Upper lobe of left lung (tissue), 6 donors: ENCODE data around the gene DSC2. TPM values are rescaled to one million over a fixed set of nuclear protein-coding genes. Genes with fewer than 3 reads are reported as not detected.
"Not testable (repeated sequence)": the region's sequence is repeated elsewhere in the genome, so short reads cannot be mapped to it uniquely, and the experiment has no call there.

Source experiments
- ATAC-seq, 2 donors: fragments of 200-7000 bp; cut with Tn5 transposase; one replicate each; pipeline ENCODE4 v1.9.1; 2022; ENCODE audit warnings: mild to moderate bottlenecking in 2 of 2, moderate library complexity in 2 of 2; ENCODE audit not compliant: low FRiP score in 2 of 2
- DNase-seq, 2 donors: peaks; one replicate each; pipeline ENCODE4 v3.0.0-alpha.2; 2019 to 2020
- H3K27ac ChIP-seq, 4 donors: fragments of 200-600 bp; sonication (generic); one replicate each; pipeline ENCODE4 v1.5.1; 2016 to 2019
- H3K27me3 ChIP-seq, 4 donors: fragments of 200-600 bp; sonication (generic); one replicate each; pipeline ENCODE4 v1.5.1; 2017 to 2019
- H3K36me3 ChIP-seq, 4 donors: fragments of 200-600 bp; sonication (generic); one replicate each; pipeline ENCODE4 v1.5.1; 2016 to 2019
- H3K4me1 ChIP-seq, 4 donors: fragments of 200-600 bp; sonication (generic); one replicate each; pipeline ENCODE4 v1.5.1; 2018 to 2019
- H3K4me3 ChIP-seq, 4 donors: fragments of 200-600 bp; sonication (generic); one replicate each; pipeline ENCODE4 v1.5.1; 2017 to 2019; ENCODE audit warnings: mild to moderate bottlenecking in 2 of 4, moderate library complexity in 1 of 4
- H3K9me3 ChIP-seq, 4 donors: fragments of 200-600 bp; sonication (generic); one replicate each; pipeline ENCODE4 v1.5.1; 2018 to 2019
- CTCF ChIP-seq, 6 experiments: fragments of 450-650 bp in 4 of 6; fragments of 200-600 bp in 2 of 6; sonication (generic) in 2 of 6; IDR thresholded peaks; one replicate each; pipeline ENCODE4 v1.5.1; 2016 to 2019; ENCODE audit warnings: antibody characterized with exemption in 6 of 6
- EP300 ChIP-seq, 4 donors: sonication (generic); formaldehyde crosslinking; IDR thresholded peaks; one replicate each; pipeline ENCODE4 v1.5.1; 2017; ENCODE audit warnings: antibody characterized with exemption in 4 of 4, control low read depth in 2 of 4
- POLR2A ChIP-seq, 4 donors: fragments of 450-650 bp; IDR thresholded peaks; one replicate each; pipeline ENCODE4 v1.5.1; 2016 to 2017; ENCODE audit warnings: antibody characterized with exemption in 4 of 4, mild to moderate bottlenecking in 2 of 4
- POLR2AphosphoS5 ChIP-seq, 2 donors: sonication (generic); formaldehyde crosslinking; IDR thresholded peaks; one replicate each; pipeline ENCODE4 v1.5.1; 2017; ENCODE audit warnings: antibody characterized with exemption in 2 of 2
- WGBS, 2 donors: methylation state at CpG; one replicate each; pipeline ENCODE4 v1.1.5; 2017 to 2018; 5-methylcytosine and 5-hydroxymethylcytosine counted together
- total RNA-seq, 6 donors: library from RNA; depleted of rRNA in 4 of 6; stranded (reverse); fragments of >200 nt in 4 of 6; gene quantifications; one replicate each; pipeline versions ENCODE4 v1.1.0 to v1.2.1, GENCODE V29; 2016 to 2021
- donor health status: DM: no; HTN: no; CAD: no; lungs with moderate emphysema.
- donor health status: DM: no; HTN: yes; CAD: no; lungs with severe emphysema.

The DSC2 gene
- total RNA-seq, 6 donors from 2014 or later, result 2.1 to 19.5 (median 13.2) TPM

GRCh38 chr18:31034541-31034940, 67.7 kb downstream of the DSC2 start:
- Histone ChIP-seq H3K36me3 (no peaks in the 10 kb centered on the region), H3K4me1 (no peaks in the 10 kb centered on the region), H3K27ac (no peak overlapping the region), H3K4me3 (no peak overlapping the region), H3K27me3 (peaks cover 0 to 5% (median 0%) of the 10 kb centered on the region in 4 donors), H3K9me3 (no peaks in the 10 kb centered on the region)
- DNase-seq, result no peak
- TF ChIP-seq CTCF (IDR thresholded peaks at IDR 0.05) (no peak), POLR2A (IDR thresholded peaks at IDR 0.05) (no peak), EP300 (IDR thresholded peaks at IDR 0.05) (no peak), POLR2AphosphoS5 (IDR thresholded peaks at IDR 0.05) (no peak)
- WGBS, 2 donors, result 79 to 84% methylated on average over 4 of the region's 4 CpGs
- no peak for ATAC-seq

DNA sequence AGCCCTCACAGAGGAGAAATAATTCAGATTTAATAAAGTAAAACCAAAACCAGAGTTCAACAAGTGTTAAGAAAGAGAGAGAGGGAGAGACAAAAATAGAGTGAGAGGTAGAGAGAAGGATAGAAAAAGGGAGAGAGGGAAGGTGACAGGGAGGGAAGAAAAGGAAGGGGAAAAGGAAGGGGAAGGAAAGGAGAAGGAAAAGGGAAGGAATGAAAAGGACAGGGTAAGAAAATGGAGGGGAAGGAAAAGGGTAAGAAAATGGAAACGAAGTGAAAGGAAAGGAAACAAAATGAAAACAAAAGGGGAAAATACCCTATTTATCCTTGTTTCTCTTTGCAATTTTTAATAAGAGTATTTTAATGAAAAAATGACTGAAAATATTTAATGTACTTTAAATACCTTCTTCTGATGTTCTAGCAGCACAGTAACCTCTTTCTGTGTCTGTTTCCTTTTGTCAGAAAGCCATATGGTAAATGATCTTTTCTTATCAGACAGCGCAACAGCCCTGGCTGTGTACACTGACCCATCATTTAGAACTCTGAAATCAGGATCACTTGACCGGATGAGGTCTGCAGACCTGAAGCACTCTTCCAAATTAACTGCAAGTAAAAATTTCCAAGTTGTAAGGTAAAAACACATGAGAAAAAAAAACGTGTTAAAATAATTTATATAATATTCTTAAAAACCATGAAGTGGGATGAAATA, 71.5 kb downstream of the DSC2 start:
- Histone ChIP-seq H3K36me3 (no peaks in the 10 kb centered on the region), H3K4me1 (no peaks in the 10 kb centered on the region), H3K9me3 (no peaks in the 10 kb centered on the region), H3K27me3 (no peaks in the 10 kb centered on the region), H3K4me3 (no peak overlapping the region), H3K27ac (no peak overlapping the region)
- WGBS, 2 donors, result 65 to 73% methylated on average over 4 of the region's 4 CpGs
- ATAC-seq (no peak), DNase-seq (no peak)
- TF ChIP-seq POLR2AphosphoS5 (IDR thresholded peaks at IDR 0.05) (no peak), POLR2A (IDR thresholded peaks at IDR 0.05) (no peak), EP300 (IDR thresholded peaks at IDR 0.05) (no peak), CTCF (IDR thresholded peaks at IDR 0.05) (no peak)

DNA sequence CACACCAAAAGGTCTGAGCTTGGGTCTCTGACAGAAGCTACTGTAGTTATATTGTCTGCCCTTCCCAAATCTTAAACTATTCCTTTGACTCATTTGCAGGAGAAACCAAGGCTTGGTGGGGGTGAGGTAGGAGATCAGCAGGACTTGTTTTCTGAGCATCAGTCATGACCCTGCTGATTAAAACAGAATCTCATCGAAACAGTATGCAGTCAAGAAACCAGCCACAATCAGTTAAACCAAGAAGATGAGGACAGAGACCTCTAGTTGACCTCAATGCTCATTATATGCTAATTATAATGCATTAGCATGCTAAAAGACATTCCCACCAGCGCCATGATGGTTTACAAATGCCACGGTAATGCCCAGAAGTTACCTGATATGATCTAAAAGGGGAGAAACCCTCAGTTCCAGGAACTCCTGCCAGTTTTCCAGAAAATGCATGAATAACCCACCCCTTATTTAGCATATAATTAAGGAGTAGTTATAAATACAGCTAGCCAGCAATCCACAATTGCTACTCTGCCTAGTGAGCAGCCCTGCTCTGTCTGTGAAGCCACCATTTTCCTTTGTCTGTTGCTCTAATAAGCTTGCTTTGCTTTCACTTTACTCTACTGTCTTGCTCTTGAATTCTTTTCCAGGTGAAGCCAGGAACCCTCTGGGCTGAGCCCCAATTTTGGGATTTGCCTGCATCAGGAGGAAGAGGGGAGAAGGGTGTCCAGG, 86.3 kb downstream of the DSC2 start:
- ATAC-seq, result no peak
- H3K4me1 ChIP-seq, result no peaks in the 10 kb centered on the region
- no peaks in the 10 kb centered on the region for H3K36me3 ChIP-seq
- no peak overlapping the region for H3K4me3 ChIP-seq
- TF ChIP-seq POLR2A (IDR thresholded peaks at IDR 0.05) (no peak), POLR2AphosphoS5 (IDR thresholded peaks at IDR 0.05) (no peak), CTCF (IDR thresholded peaks at IDR 0.05) (no peak), EP300 (IDR thresholded peaks at IDR 0.05) (no peak)
- no peaks in the 10 kb centered on the region for H3K9me3 ChIP-seq
- no peaks in the 10 kb centered on the region for H3K27me3 ChIP-seq
- DNase-seq, result no peak
- no peak overlapping the region for H3K27ac ChIP-seq
- 85 to 93% methylated on average over 3 of the region's 3 CpGs for whole genome bisulfite sequencing, 2 donors

DNA sequence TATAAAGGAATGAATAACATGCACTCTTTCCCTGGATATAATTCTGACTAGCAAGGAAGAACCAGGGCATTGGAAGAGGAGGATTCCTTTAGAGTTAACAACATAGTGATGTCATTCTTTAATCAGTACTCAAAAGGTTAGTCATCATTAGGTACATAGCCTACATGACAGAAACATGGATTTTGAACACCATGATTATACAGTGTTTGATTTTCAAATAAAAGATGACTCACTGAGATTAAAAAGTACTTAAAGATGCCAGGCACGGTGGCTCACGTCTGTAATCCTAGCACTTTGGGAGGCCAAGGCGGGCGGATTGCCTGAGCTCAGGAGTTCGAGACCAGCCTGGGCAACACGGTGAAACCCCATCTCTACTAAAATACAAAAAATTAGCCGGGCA, 90.8 kb downstream of the DSC2 start:
- ATAC-seq, result peak in 1 of 2 donors; percentile 57
- H3K27ac ChIP-seq, H3K27me3 ChIP-seq, H3K9me3 ChIP-seq, H3K36me3 ChIP-seq, DNase-seq, H3K4me1 ChIP-seq, H3K4me3 ChIP-seq: not testable (repeated sequence)
- WGBS, 2 donors, result 84 to 86% methylated on average over 7 of the region's 7 CpGs

- no peak for DNase-seq
- Histone ChIP-seq H3K9me3 (no peaks in the 10 kb centered on the region), H3K27ac (no peak overlapping the region), H3K4me3 (no peak overlapping the region), H3K27me3 (no peaks in the 10 kb centered on the region), H3K36me3 (no peaks in the 10 kb centered on the region), H3K4me1 (no peaks in the 10 kb centered on the region)
- no peak for ATAC-seq
- TF ChIP-seq CTCF (IDR thresholded peaks at IDR 0.05), result no peak
- TF ChIP-seq POLR2AphosphoS5 (IDR thresholded peaks at IDR 0.05), result no peak
- 89 to 91% methylated on average over 4 of the region's 4 CpGs for WGBS, 2 donors
Observed at GRCh38 chr18:31010601-31011000, 91.6 kb downstream of the DSC2 start.

Other genes with a start within 250 kb of the DSC2 start
- gene DSC3, start 59.7 kb downstream of the DSC2 start, total RNA-seq, result under 1 TPM in 5 of 6 donors, not detected in 1; under 0.01 to 0.98 (median 0.30) TPM
- not detected for gene DSC1, start 60.4 kb upstream of the DSC2 start, total RNA-seq
- gene DSG1, start 215.7 kb upstream of the DSC2 start, total RNA-seq, result not detected